ENCODE measurements around the gene MANF. TPM values are rescaled to one million over a fixed set of nuclear protein-coding genes. Genes with fewer than 3 reads are reported as not detected.
A peak's percentile ranks its signal among the peaks of the same experiment; 100 is the strongest.

MANF gene
- total RNA-seq, 1 donor from 2014 or later = 42.2 TPM

- H3K4me3 ChIP-seq = no peak overlapping the region
- no peaks in the 10 kb centered on the region for H3K27me3 ChIP-seq
- H3K36me3 ChIP-seq = peaks cover 0 to 34% of the 10 kb centered on the region in 2 donors
- no peaks in the 10 kb centered on the region for H3K9me3 ChIP-seq
- H3K4me1 ChIP-seq = no peaks in the 10 kb centered on the region
- intact Hi-C loops (cut with DNase I) = loop anchor here (5.0 kb wide), 1 partner anchor 818 kb away; the partner anchor contains the start of gene MAPKAPK3
- H3K27ac ChIP-seq = no peak overlapping the region
- TF ChIP-seq POLR2A (IDR thresholded peaks at IDR 0.05) = no peak
- TF ChIP-seq, protein P1, sequence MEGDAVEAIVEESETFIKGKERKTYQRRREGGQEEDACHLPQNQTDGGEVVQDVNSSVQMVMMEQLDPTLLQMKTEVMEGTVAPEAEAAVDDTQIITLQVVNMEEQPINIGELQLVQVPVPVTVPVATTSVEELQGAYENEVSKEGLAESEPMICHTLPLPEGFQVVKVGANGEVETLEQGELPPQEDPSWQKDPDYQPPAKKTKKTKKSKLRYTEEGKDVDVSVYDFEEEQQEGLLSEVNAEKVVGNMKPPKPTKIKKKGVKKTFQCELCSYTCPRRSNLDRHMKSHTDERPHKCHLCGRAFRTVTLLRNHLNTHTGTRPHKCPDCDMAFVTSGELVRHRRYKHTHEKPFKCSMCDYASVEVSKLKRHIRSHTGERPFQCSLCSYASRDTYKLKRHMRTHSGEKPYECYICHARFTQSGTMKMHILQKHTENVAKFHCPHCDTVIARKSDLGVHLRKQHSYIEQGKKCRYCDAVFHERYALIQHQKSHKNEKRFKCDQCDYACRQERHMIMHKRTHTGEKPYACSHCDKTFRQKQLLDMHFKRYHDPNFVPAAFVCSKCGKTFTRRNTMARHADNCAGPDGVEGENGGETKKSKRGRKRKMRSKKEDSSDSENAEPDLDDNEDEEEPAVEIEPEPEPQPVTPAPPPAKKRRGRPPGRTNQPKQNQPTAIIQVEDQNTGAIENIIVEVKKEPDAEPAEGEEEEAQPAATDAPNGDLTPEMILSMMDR (IDR thresholded peaks at IDR 0.05) = peak in 2 of 3 experiments; percentile 22 to 23
- DNase-seq (ENCODE audit: extremely low spot score in 2 of 2) = no peak
Observed at GRCh38 chr3:51434746-51435327, 49.7 kb downstream of the MANF start.

DNA sequence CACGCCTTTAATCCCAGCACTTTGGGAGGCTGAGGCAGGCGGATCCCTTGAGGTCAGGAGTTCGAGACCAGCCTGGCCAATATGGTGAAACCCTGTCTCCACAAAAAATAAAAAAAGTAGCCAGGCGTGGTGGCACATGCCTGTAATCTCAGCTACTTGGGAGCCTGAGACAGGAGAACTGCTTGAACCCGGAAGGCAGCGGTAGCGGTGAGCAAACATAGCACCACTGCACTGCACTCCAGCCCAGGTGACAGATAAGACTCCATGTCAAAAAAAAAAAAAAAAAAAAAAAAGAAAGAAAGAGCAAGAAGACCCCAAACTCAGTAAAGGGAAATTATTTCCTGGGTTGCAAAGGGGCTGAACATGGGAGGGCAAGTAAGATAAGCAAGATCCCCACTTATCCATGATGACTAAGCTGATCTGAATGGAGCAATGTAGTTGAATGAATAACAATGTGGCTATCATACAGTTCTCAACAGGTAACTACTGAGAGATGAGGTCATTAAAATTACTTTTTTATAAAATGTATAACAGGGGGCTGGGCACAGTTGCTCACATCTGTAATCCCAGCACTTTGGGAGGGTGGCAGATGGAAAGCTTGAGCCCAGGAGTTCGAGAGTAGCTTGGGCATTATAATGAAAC, 52.0 kb downstream of the MANF start:
- H3K4me3 ChIP-seq = no peak overlapping the region
- no peak for DNase-seq (ENCODE audit: extremely low spot score in 2 of 2)
- H3K9me3 ChIP-seq = no peaks in the 10 kb centered on the region
- no peak overlapping the region for H3K27ac ChIP-seq
- no peaks in the 10 kb centered on the region for H3K27me3 ChIP-seq
- no peaks in the 10 kb centered on the region for H3K4me1 ChIP-seq
- intact Hi-C loops (cut with DNase I) = no loop called here
- peaks cover 0 to 35% of the 10 kb centered on the region in 2 donors for H3K36me3 ChIP-seq
- no peak for TF ChIP-seq POLR2A (IDR thresholded peaks at IDR 0.05)
- TF ChIP-seq, protein P1 (IDR thresholded peaks at IDR 0.05) = no peak

Other genes with a start within 250 kb of the MANF start
- 20.6 TPM for gene RBM15B, start 6.0 kb downstream of the MANF start, total RNA-seq
- 15.0 TPM for gene DCAF1, start 114.7 kb downstream of the MANF start, total RNA-seq
- 24.3 TPM for gene RAD54L2, start 153.4 kb downstream of the MANF start, total RNA-seq